H9 (cell line): Measurements from ENCODE around the gene HAUS1. TPM values are rescaled to one million over a fixed set of nuclear protein-coding genes. Genes with fewer than 3 reads are reported as not detected.
A peak's percentile ranks its signal among the peaks of the same experiment; 100 is the strongest.

Source experiments
- DNase-seq: peaks from one replicate; pipeline ENCODE4 v3.0.0-alpha.2; 2017
- H2AFZ ChIP-seq: one replicate; pipeline ENCODE4 v1.6.1; 2013; ENCODE audit warnings: mild to moderate bottlenecking, low read length, control low read depth, moderate library complexity
- H2AK5ac ChIP-seq: 2 replicates; pipeline ENCODE4 v1.6.1; 2013; ENCODE audit warnings: low read length, control low read depth, mixed read lengths; ENCODE audit not compliant: insufficient read length
- H2BK120ac ChIP-seq: one replicate; pipeline ENCODE4 v1.6.1; 2013; ENCODE audit warnings: low read depth, mild to moderate bottlenecking, low read length, control low read depth, inconsistent platforms; ENCODE audit not compliant: poor library complexity, severe bottlenecking
- H2BK12ac ChIP-seq: 2 replicates; pipeline ENCODE4 v1.6.1; 2013; ENCODE audit warnings: low read length, control low read depth, mixed read lengths, low read depth; ENCODE audit not compliant: insufficient read length
- H2BK15ac ChIP-seq: 2 replicates; pipeline ENCODE4 v1.6.1; 2013; ENCODE audit warnings: low read depth, low read length, control low read depth
- H2BK20ac ChIP-seq: one replicate; pipeline ENCODE4 v1.6.1; 2013; ENCODE audit warnings: low read depth, mild to moderate bottlenecking, low read length, control low read depth, inconsistent platforms; ENCODE audit not compliant: poor library complexity, severe bottlenecking
- H2BK5ac ChIP-seq: 2 replicates; pipeline ENCODE4 v1.6.1; 2013; ENCODE audit warnings: low read length, control low read depth, mixed read lengths; ENCODE audit not compliant: insufficient read length
- H3K14ac ChIP-seq: 2 replicates; pipeline ENCODE4 v1.6.1; 2013; ENCODE audit warnings: low read length, control low read depth; ENCODE audit not compliant: insufficient read depth
- H3K18ac ChIP-seq: 2 replicates; pipeline ENCODE4 v1.6.1; 2013; ENCODE audit warnings: low read depth, mild to moderate bottlenecking, mixed read lengths, low read length, control low read depth; ENCODE audit not compliant: insufficient read length
- H3K23ac ChIP-seq: 2 replicates; pipeline ENCODE4 v1.6.1; 2013; ENCODE audit warnings: low read length, control low read depth, mixed read lengths, low read depth; ENCODE audit not compliant: insufficient read length
- H3K23me2 ChIP-seq: 2 replicates; pipeline ENCODE4 v1.6.1; 2013; ENCODE audit warnings: low read depth, mild to moderate bottlenecking, mixed read lengths, low read length, control low read depth; ENCODE audit not compliant: insufficient read length, poor library complexity, severe bottlenecking
- H3K27ac ChIP-seq: 2 replicates; pipeline ENCODE4 v1.5.1; 2013; ENCODE audit warnings: low read length, control low read depth, mixed read lengths, low read depth; ENCODE audit not compliant: insufficient read length
- H3K27me3 ChIP-seq: 2 replicates; pipeline ENCODE4 v1.6.1; 2013; ENCODE audit warnings: low read length, control low read depth, inconsistent platforms; ENCODE audit not compliant: insufficient read depth
- H3K4ac ChIP-seq: 2 replicates; pipeline ENCODE4 v1.6.1; 2013; ENCODE audit warnings: low read depth, mild to moderate bottlenecking, control low read depth, inconsistent platforms, low read length, moderate library complexity
- H3K4me1 ChIP-seq: 2 replicates; pipeline ENCODE4 v1.6.1; 2013; ENCODE audit warnings: low read length, control low read depth, inconsistent platforms; ENCODE audit not compliant: insufficient read depth
- H3K4me2 ChIP-seq: 2 replicates; pipeline ENCODE4 v1.6.1; 2013; ENCODE audit warnings: low read length, control low read depth, mixed read lengths; ENCODE audit not compliant: insufficient read length, insufficient read depth
- H3K56ac ChIP-seq: 2 replicates; pipeline ENCODE4 v1.6.1; 2013; ENCODE audit warnings: low read depth, mild to moderate bottlenecking, mixed read lengths, low read length, control low read depth; ENCODE audit not compliant: insufficient read length
- H3K79me1 ChIP-seq: 2 replicates; pipeline ENCODE4 v1.6.1; 2013; ENCODE audit warnings: low read depth, mild to moderate bottlenecking, moderate library complexity, low read length, control low read depth, inconsistent platforms; ENCODE audit not compliant: insufficient read depth, poor library complexity, severe bottlenecking
- H3K79me2 ChIP-seq: 2 replicates; pipeline ENCODE4 v1.6.1; 2013; ENCODE audit warnings: low read length, control low read depth, inconsistent platforms; ENCODE audit not compliant: insufficient read depth
- H3K9ac ChIP-seq: 2 replicates; pipeline ENCODE4 v1.6.1; 2013; ENCODE audit warnings: low read length, control low read depth, mixed read lengths; ENCODE audit not compliant: insufficient read length; ENCODE audit errors: extremely low read depth
- H3K9me3 ChIP-seq: one replicate; pipeline ENCODE4 v1.6.1; 2013; ENCODE audit warnings: low read depth, low read length, inconsistent platforms; ENCODE audit not compliant: control insufficient read depth
- H3T11ph ChIP-seq: one replicate; pipeline ENCODE4 v1.6.1; 2013; ENCODE audit warnings: mild to moderate bottlenecking, low read length, control low read depth, inconsistent platforms
- H4K20me1 ChIP-seq: one replicate; pipeline ENCODE4 v1.6.1; 2013; ENCODE audit not compliant: control insufficient read depth, insufficient read length, insufficient read depth
- H4K5ac ChIP-seq: 2 replicates; pipeline ENCODE4 v1.6.1; 2013; ENCODE audit warnings: low read depth, mild to moderate bottlenecking, mixed read lengths, low read length, control low read depth; ENCODE audit not compliant: insufficient read length
- H4K8ac ChIP-seq: replicated peaks from 2 replicates; pipeline ENCODE4 v1.6.1; 2013; ENCODE audit warnings: low read length, control low read depth, mixed read lengths, low read depth; ENCODE audit not compliant: insufficient read length
- H4K91ac ChIP-seq: 2 replicates; pipeline ENCODE4 v1.6.1; 2013; ENCODE audit warnings: low read depth, mild to moderate bottlenecking, moderate library complexity, mixed read lengths, low read length, control low read depth; ENCODE audit not compliant: insufficient read length
- H3K27ac Mint-ChIP-seq, 3 experiments: 2 replicates in 2 of 3; 3 replicates in 1 of 3; pipeline ENCODE4 v1.8.0; 2020 to 2021; ENCODE audit warnings: mixed read lengths in 3 of 3, mild to moderate bottlenecking in 1 of 3, moderate library complexity in 1 of 3
- H3K27me3 Mint-ChIP-seq: 2 replicates; pipeline ENCODE4 v1.8.0; 2021; ENCODE audit warnings: low read depth, mild to moderate bottlenecking, moderate library complexity, mixed read lengths
- H3K36me3 Mint-ChIP-seq, 3 experiments: 2 replicates in 2 of 3; 3 replicates in 1 of 3; pipeline ENCODE4 v1.8.0; 2020 to 2021; ENCODE audit warnings: low read depth in 3 of 3, mixed read lengths in 3 of 3; ENCODE audit not compliant: insufficient read depth in 1 of 3
- H3K4me1 Mint-ChIP-seq, 2 experiments: 2 replicates each; pipeline ENCODE4 v1.8.0; 2020; ENCODE audit warnings: mixed read lengths in 2 of 2
- H3K4me3 Mint-ChIP-seq, 2 experiments: 2 replicates in 1 of 2; 3 replicates in 1 of 2; pipeline ENCODE4 v1.8.0; 2020 to 2021; ENCODE audit warnings: mild to moderate bottlenecking in 2 of 2, mixed read lengths in 2 of 2, moderate library complexity in 1 of 2
- H3K9me3 Mint-ChIP-seq, 2 experiments: 2 replicates in 1 of 2; 3 replicates in 1 of 2; pipeline ENCODE4 v1.8.0; 2020; ENCODE audit warnings: mild to moderate bottlenecking in 2 of 2, mixed read lengths in 2 of 2, moderate library complexity in 1 of 2
- WGBS: extraction: QIAGEN DNeasy Blood & Tissue Kit; methylation state at CpG from one replicate; pipeline ENCODE4 v1.1.7; 2013; ENCODE audit warnings: missing lambda C conversion rate, low lambda C conversion rate, mixed read lengths; ENCODE audit not compliant: insufficient read length; ENCODE audit errors: extremely low coverage; 5-methylcytosine and 5-hydroxymethylcytosine counted together
- total RNA-seq: library from RNA; stranded (reverse); gene quantifications from 2 replicates; pipeline ENCODE4 v1.2.1, GENCODE V29; 2021
- TF ChIP-seq, protein P1 (sequence below): fragments of 200-600 bp; sonication (generic); conservative IDR thresholded peaks from 3 replicates; pipeline ENCODE4 v1.8.0; 2021; ENCODE audit warnings: antibody characterized with exemption, mild to moderate bottlenecking

Gene HAUS1
- total RNA-seq, 1 experiment from 2014 or later, result 87.0 TPM

- Histone ChIP-seq H2BK20ac (no peak overlapping the region), H3K14ac (no peak overlapping the region), H3K9ac (peak overlapping the region; percentile 73), H2BK12ac (no peak overlapping the region), H3K27me3 (no peaks in the 10 kb centered on the region), H2BK15ac (no peak overlapping the region), H3K4me1 (no peaks in the 10 kb centered on the region), H4K20me1 (no peaks in the 10 kb centered on the region), H3K79me2 (peaks cover 21% of the 10 kb centered on the region; the same call in 1 of the 2 replicates), H3T11ph (no peak overlapping the region), H3K18ac (no peak overlapping the region), H4K5ac (no peak overlapping the region), H3K23me2 (peaks cover 3% of the 10 kb centered on the region), H3K27ac (no peak overlapping the region), H3K79me1 (no peaks in the 10 kb centered on the region), H3K4me2 (peak overlapping the region; percentile 96), H3K56ac (no peak overlapping the region), H3K4ac (no peak overlapping the region), H4K8ac (no peak overlapping the region), H2AK5ac (no peak overlapping the region), H2BK120ac (no peak overlapping the region), H2BK5ac (no peak overlapping the region), H3K9me3 (no peaks in the 10 kb centered on the region), H4K91ac (no peak overlapping the region), H2AFZ (no peak overlapping the region), H3K23ac (no peak overlapping the region)
- Mint-ChIP-seq H3K4me3 (peak overlapping the region; percentile 95 to 99), H3K36me3 (peaks cover 26 to 48% (median 40%) of the 10 kb centered on the region in 3 experiments; a peak in 6 of 7 replicates), H3K27me3 (no peaks in the 10 kb centered on the region), H3K4me1 (peaks cover 17 to 19% of the 10 kb centered on the region in 2 experiments), H3K9me3 (no peaks in the 10 kb centered on the region), H3K27ac (peak overlapping the region; percentile 57 to 98 (median 58); a peak in 4 of 7 replicates)
- TF ChIP-seq, protein P1, sequence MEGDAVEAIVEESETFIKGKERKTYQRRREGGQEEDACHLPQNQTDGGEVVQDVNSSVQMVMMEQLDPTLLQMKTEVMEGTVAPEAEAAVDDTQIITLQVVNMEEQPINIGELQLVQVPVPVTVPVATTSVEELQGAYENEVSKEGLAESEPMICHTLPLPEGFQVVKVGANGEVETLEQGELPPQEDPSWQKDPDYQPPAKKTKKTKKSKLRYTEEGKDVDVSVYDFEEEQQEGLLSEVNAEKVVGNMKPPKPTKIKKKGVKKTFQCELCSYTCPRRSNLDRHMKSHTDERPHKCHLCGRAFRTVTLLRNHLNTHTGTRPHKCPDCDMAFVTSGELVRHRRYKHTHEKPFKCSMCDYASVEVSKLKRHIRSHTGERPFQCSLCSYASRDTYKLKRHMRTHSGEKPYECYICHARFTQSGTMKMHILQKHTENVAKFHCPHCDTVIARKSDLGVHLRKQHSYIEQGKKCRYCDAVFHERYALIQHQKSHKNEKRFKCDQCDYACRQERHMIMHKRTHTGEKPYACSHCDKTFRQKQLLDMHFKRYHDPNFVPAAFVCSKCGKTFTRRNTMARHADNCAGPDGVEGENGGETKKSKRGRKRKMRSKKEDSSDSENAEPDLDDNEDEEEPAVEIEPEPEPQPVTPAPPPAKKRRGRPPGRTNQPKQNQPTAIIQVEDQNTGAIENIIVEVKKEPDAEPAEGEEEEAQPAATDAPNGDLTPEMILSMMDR, result no peak
- no CpG with 5 or more reads among the region's 22 CpGs for WGBS
- DNase-seq, result no peak
Measured at GRCh38 chr18:46096651-46097300, 7.4 kb upstream of the HAUS1 start.
